ENCODE measurements around the gene PLCL2.
"Not testable (repeated sequence)": the region's sequence is repeated elsewhere in the genome, so short reads cannot be mapped to it uniquely, and the experiment has no call there.

PLCL2 gene

DNA sequence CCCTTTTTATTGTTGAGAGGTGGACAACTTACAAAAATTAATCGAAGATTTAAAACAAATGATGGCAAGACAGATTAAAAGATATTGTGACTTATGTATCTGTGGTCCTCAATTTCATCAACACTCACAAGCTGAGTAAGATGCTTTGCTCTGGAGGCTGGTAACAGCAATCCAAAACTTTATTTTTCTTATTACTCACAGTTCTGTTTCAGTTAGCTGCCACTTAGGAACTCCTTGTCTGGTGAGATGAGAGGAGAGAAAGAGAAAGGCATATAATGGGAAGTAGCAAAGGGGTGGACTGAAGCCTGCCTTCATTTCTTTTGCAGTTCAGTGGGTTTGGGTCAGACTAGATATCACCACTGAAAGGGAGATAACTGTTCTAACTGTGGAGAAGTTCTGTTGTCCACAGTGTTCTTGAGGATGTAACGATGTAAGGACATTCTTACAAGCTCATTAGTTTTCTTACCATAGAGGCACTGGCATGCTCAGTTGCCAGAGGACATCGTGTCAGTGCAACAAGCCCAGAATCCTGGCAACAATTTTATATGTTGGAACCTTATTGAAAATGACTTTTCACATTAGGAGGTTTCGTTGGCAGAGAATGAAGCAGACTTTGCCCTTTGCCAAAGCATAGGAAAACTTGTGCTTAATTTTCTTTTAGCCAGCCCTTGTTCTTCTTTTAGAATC lies 93.6 kb downstream of the PLCL2 start:
- WGBS (ENCODE audit: insufficient coverage): 100% methylated on average over 2 of the region's 4 CpGs
- CTCF ChIA-PET: no interaction called here
- H3K27ac ChIP-seq (ENCODE audit: insufficient read depth in 1 of 2, low read depth in 1 of 2, low read length in 2 of 2, poor library complexity in 1 of 2, severe bottlenecking in 2 of 2): no peak overlapping the region

DNA sequence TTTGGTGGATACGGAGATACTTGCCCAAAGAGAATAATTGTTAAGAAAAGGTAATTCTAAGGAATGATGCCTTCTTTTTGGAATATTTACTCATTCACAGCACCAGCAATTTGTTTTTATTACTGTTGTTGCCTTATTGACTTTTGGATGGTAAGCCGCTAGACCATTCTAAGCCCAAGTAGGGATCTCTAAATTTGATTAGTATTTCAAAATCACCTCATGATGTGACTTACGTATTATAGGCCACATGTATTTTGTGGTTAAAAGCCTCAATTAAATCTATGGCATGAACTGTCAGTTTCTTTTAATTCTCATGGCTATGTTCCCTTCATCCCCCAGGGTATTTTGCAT lies 94.1 kb downstream of the PLCL2 start:
- WGBS (ENCODE audit: insufficient coverage): no CpG with 5 or more reads among the region's 3 CpGs
- Histone ChIP-seq H3K36me3 (ENCODE audit: control insufficient read depth in 4 of 4, insufficient read depth in 4 of 4, low read length in 3 of 4) (peaks cover 0 to 2% (median 0%) of the 10 kb centered on the region in 4 experiments), H3K27ac (ENCODE audit: insufficient read depth in 1 of 2, low read depth in 1 of 2, low read length in 2 of 2, poor library complexity in 1 of 2, severe bottlenecking in 2 of 2) (no peak overlapping the region), H3K4me3 (ENCODE audit: control insufficient read depth in 1 of 7, extremely low read depth in 1 of 7, insufficient read depth in 4 of 7, low read depth in 2 of 7, low read length in 6 of 7) (no peak overlapping the region), H3K4me1 (ENCODE audit: control extremely low read depth in 1 of 4, control insufficient read depth in 4 of 4, insufficient read depth in 4 of 4, low read length in 3 of 4) (peaks cover 0 to 13% (median 3%) of the 10 kb centered on the region in 4 experiments), H3K9me3 (ENCODE audit: control extremely low read depth in 1 of 5, control insufficient read depth in 4 of 5, insufficient read depth in 2 of 5, low read depth in 1 of 5, low read length in 4 of 5) (peaks cover 0 to 3% (median 0%) of the 10 kb centered on the region in 5 experiments), H3K27me3 (replicated peaks in 2 of 5; ENCODE audit: control insufficient read depth in 4 of 5, insufficient read depth in 5 of 5, low read length in 4 of 5) (no peaks in the 10 kb centered on the region)
- POLR2A ChIA-PET: no interaction called here
- CTCF ChIA-PET: no interaction called here
- no peak for DNase-seq

More for the DNA sequence above, 93.6 kb downstream of the PLCL2 start:
- Histone ChIP-seq H3K36me3 (ENCODE audit: control insufficient read depth in 4 of 4, insufficient read depth in 4 of 4, low read length in 3 of 4) (peaks cover 0 to 2% (median 0%) of the 10 kb centered on the region in 4 experiments), H3K9me3 (ENCODE audit: control extremely low read depth in 1 of 5, control insufficient read depth in 4 of 5, insufficient read depth in 2 of 5, low read depth in 1 of 5, low read length in 4 of 5) (peaks cover 0 to 3% (median 0%) of the 10 kb centered on the region in 5 experiments), H3K4me1 (ENCODE audit: control extremely low read depth in 1 of 4, control insufficient read depth in 4 of 4, insufficient read depth in 4 of 4, low read length in 3 of 4) (peaks cover 0 to 13% (median 3%) of the 10 kb centered on the region in 4 experiments), H3K4me3 (ENCODE audit: control insufficient read depth in 1 of 7, extremely low read depth in 1 of 7, insufficient read depth in 4 of 7, low read depth in 2 of 7, low read length in 6 of 7) (no peak overlapping the region), H3K27me3 (replicated peaks in 2 of 5; ENCODE audit: control insufficient read depth in 4 of 5, insufficient read depth in 5 of 5, low read length in 4 of 5) (no peaks in the 10 kb centered on the region)
- POLR2A ChIA-PET: no interaction called here
- no peak for DNase-seq

- H3K27ac ChIP-seq (ENCODE audit: insufficient read depth in 1 of 2, low read depth in 1 of 2, low read length in 2 of 2, poor library complexity in 1 of 2, severe bottlenecking in 2 of 2); H3K4me3 ChIP-seq (ENCODE audit: control insufficient read depth in 1 of 7, extremely low read depth in 1 of 7, insufficient read depth in 4 of 7, low read depth in 2 of 7, low read length in 6 of 7); H3K27me3 ChIP-seq (replicated peaks in 2 of 5; ENCODE audit: control insufficient read depth in 4 of 5, insufficient read depth in 5 of 5, low read length in 4 of 5); POLR2A ChIA-PET; H3K36me3 ChIP-seq (ENCODE audit: control insufficient read depth in 4 of 4, insufficient read depth in 4 of 4, low read length in 3 of 4); H3K9me3 ChIP-seq (ENCODE audit: control extremely low read depth in 1 of 5, control insufficient read depth in 4 of 5, insufficient read depth in 2 of 5, low read depth in 1 of 5, low read length in 4 of 5); CTCF ChIA-PET; DNase-seq: not testable (repeated sequence)
- WGBS (ENCODE audit: insufficient coverage): 95% methylated on average over 17 of the region's 43 CpGs
- H3K4me1 ChIP-seq (ENCODE audit: control extremely low read depth in 1 of 4, control insufficient read depth in 4 of 4, insufficient read depth in 4 of 4, low read length in 3 of 4): peaks cover 0 to 13% (median 3%) of the 10 kb centered on the region in 4 experiments
These were observed 95.2 kb downstream of the PLCL2 start for GRCh38 chr3:16979769-16980515.

DNA sequence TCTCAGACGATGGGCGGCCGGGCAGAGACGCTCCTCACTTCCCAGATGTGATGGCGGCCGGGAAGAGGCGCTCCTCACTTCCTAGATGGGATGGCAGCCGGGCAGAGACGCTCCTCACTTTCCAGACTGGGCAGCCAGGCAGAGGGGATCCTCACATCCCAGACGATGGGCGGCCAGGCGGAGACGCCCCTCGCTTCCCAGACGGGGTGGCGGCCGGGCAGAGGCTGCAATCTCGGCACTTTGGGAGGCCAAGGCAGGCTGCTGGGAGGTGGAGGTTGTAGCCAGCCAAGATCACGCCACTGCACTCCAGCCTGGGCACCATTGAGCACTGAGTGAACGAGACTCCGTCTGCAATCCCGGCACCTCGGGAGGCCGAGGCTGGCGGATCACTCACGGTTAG lies 95.8 kb downstream of the PLCL2 start:
- H3K9me3 ChIP-seq (ENCODE audit: control extremely low read depth in 1 of 5, control insufficient read depth in 4 of 5, insufficient read depth in 2 of 5, low read depth in 1 of 5, low read length in 4 of 5); H3K36me3 ChIP-seq (ENCODE audit: control insufficient read depth in 4 of 4, insufficient read depth in 4 of 4, low read length in 3 of 4); H3K27me3 ChIP-seq (replicated peaks in 2 of 5; ENCODE audit: control insufficient read depth in 4 of 5, insufficient read depth in 5 of 5, low read length in 4 of 5); POLR2A ChIA-PET; H3K27ac ChIP-seq (ENCODE audit: insufficient read depth in 1 of 2, low read depth in 1 of 2, low read length in 2 of 2, poor library complexity in 1 of 2, severe bottlenecking in 2 of 2); DNase-seq; H3K4me3 ChIP-seq (ENCODE audit: control insufficient read depth in 1 of 7, extremely low read depth in 1 of 7, insufficient read depth in 4 of 7, low read depth in 2 of 7, low read length in 6 of 7); CTCF ChIA-PET: not testable (repeated sequence)
- H3K4me1 ChIP-seq (ENCODE audit: control extremely low read depth in 1 of 4, control insufficient read depth in 4 of 4, insufficient read depth in 4 of 4, low read length in 3 of 4): peaks cover 0 to 13% (median 3%) of the 10 kb centered on the region in 4 experiments
- no CpG with 5 or more reads among the region's 26 CpGs for WGBS (ENCODE audit: insufficient coverage)

- Histone ChIP-seq H3K4me3 (ENCODE audit: control insufficient read depth in 1 of 7, extremely low read depth in 1 of 7, insufficient read depth in 4 of 7, low read depth in 2 of 7, low read length in 6 of 7) (peak overlapping the region in 1 of 7 experiments; percentile 17), H3K4me1 (ENCODE audit: control extremely low read depth in 1 of 4, control insufficient read depth in 4 of 4, insufficient read depth in 4 of 4, low read length in 3 of 4) (peaks cover 0 to 13% (median 3%) of the 10 kb centered on the region in 4 experiments), H3K27ac (ENCODE audit: insufficient read depth in 1 of 2, low read depth in 1 of 2, low read length in 2 of 2, poor library complexity in 1 of 2, severe bottlenecking in 2 of 2) (peak overlapping the region in 1 of 2 experiments; percentile 43), H3K9me3 (ENCODE audit: control extremely low read depth in 1 of 5, control insufficient read depth in 4 of 5, insufficient read depth in 2 of 5, low read depth in 1 of 5, low read length in 4 of 5) (peaks cover 0 to 3% (median 0%) of the 10 kb centered on the region in 5 experiments), H3K36me3 (ENCODE audit: control insufficient read depth in 4 of 4, insufficient read depth in 4 of 4, low read length in 3 of 4) (peaks cover 0 to 2% (median 0%) of the 10 kb centered on the region in 4 experiments), H3K27me3 (replicated peaks in 2 of 5; ENCODE audit: control insufficient read depth in 4 of 5, insufficient read depth in 5 of 5, low read length in 4 of 5) (no peaks in the 10 kb centered on the region)
- POLR2A ChIA-PET: no interaction called here
- CTCF ChIA-PET: interaction anchor here (0.9 to 1.4 kb wide), 3 partner anchors 9 to 18 kb away, joined by 3 read pairs; no protein-coding TSS in a partner anchor
- peak; percentile 23 to 58 (median 58) for DNase-seq
- WGBS (ENCODE audit: insufficient coverage): no CpG with 5 or more reads among the region's 6 CpGs
These were observed 97.7 kb downstream of the PLCL2 start for GRCh38 chr3:16982460-16982859.

- CTCF ChIA-PET: interaction anchor here (0.6 to 1.4 kb wide), 7 partner anchors 11 to 988 kb away, joined by 3 to 4 read pairs (median 3); no protein-coding TSS in a partner anchor
These were observed 100.9 kb downstream of the PLCL2 start for GRCh38 chr3:16985608-16986007.

GRCh38 chr3:16987141-16987540 lies 102.4 kb downstream of the PLCL2 start:
- CTCF ChIA-PET: interaction anchor here (1.6 kb wide), 1 partner anchor 10 kb away, joined by 7 read pairs; no protein-coding TSS in a partner anchor

More at GRCh38 chr3:16985608-16986007, 100.9 kb downstream of the PLCL2 start:
- Histone ChIP-seq H3K4me3 (ENCODE audit: control insufficient read depth in 1 of 7, extremely low read depth in 1 of 7, insufficient read depth in 4 of 7, low read depth in 2 of 7, low read length in 6 of 7) (no peak overlapping the region), H3K27ac (ENCODE audit: insufficient read depth in 1 of 2, low read depth in 1 of 2, low read length in 2 of 2, poor library complexity in 1 of 2, severe bottlenecking in 2 of 2) (no peak overlapping the region), H3K4me1 (ENCODE audit: control extremely low read depth in 1 of 4, control insufficient read depth in 4 of 4, insufficient read depth in 4 of 4, low read length in 3 of 4) (peaks cover 0 to 13% (median 3%) of the 10 kb centered on the region in 4 experiments), H3K27me3 (replicated peaks in 2 of 5; ENCODE audit: control insufficient read depth in 4 of 5, insufficient read depth in 5 of 5, low read length in 4 of 5) (no peaks in the 10 kb centered on the region), H3K9me3 (ENCODE audit: control extremely low read depth in 1 of 5, control insufficient read depth in 4 of 5, insufficient read depth in 2 of 5, low read depth in 1 of 5, low read length in 4 of 5) (no peaks in the 10 kb centered on the region), H3K36me3 (ENCODE audit: control insufficient read depth in 4 of 4, insufficient read depth in 4 of 4, low read length in 3 of 4) (no peaks in the 10 kb centered on the region)
- POLR2A ChIA-PET: no interaction called here
- WGBS (ENCODE audit: insufficient coverage): 100% methylated on average over 2 of the region's 2 CpGs
- DNase-seq: no peak

More at GRCh38 chr3:16987141-16987540, 102.4 kb downstream of the PLCL2 start:
- Histone ChIP-seq H3K36me3 (ENCODE audit: control insufficient read depth in 4 of 4, insufficient read depth in 4 of 4, low read length in 3 of 4) (no peaks in the 10 kb centered on the region), H3K27ac (ENCODE audit: insufficient read depth in 1 of 2, low read depth in 1 of 2, low read length in 2 of 2, poor library complexity in 1 of 2, severe bottlenecking in 2 of 2) (no peak overlapping the region), H3K9me3 (ENCODE audit: control extremely low read depth in 1 of 5, control insufficient read depth in 4 of 5, insufficient read depth in 2 of 5, low read depth in 1 of 5, low read length in 4 of 5) (no peaks in the 10 kb centered on the region), H3K27me3 (replicated peaks in 2 of 5; ENCODE audit: control insufficient read depth in 4 of 5, insufficient read depth in 5 of 5, low read length in 4 of 5) (no peaks in the 10 kb centered on the region), H3K4me1 (ENCODE audit: control extremely low read depth in 1 of 4, control insufficient read depth in 4 of 4, insufficient read depth in 4 of 4, low read length in 3 of 4) (peaks cover 0 to 7% (median 2%) of the 10 kb centered on the region in 4 experiments), H3K4me3 (ENCODE audit: control insufficient read depth in 1 of 7, extremely low read depth in 1 of 7, insufficient read depth in 4 of 7, low read depth in 2 of 7, low read length in 6 of 7) (no peak overlapping the region)
- POLR2A ChIA-PET: no interaction called here
- no peak for DNase-seq
- WGBS (ENCODE audit: insufficient coverage): 92% methylated on average over 2 of the region's 4 CpGs
